ENCODE results near the gene ZNF32. TPM values are rescaled to one million over a fixed set of nuclear protein-coding genes. Genes with fewer than 3 reads are reported as not detected.

The ZNF32 gene
- total and polyA plus RNA-seq, 2 of the 8 experiments (the other 6 are each of a cell fraction or from before 2014, with no cell fraction given), result 17.2 to 22.5 TPM

DNA sequence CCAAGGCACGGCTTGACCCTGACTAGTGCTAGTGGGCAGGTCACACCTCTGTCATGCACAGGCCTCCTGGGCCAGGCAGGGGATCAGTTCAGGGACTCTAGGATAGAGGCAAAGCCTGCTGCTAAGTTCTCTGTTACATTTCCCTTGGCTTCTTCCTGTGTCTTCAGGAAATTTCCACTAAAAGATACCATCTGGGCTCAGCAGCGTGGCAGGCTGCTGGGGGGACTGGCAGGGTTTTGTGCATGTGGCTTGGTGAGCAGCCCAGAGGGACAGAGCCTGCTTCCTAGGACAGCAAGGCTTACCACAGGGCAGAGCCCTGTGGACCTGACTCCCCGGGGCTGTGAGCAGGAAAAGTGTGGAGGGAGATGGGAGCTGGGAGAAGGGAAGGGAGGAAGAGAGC lies 20.7 kb upstream of the ZNF32 start:
- Histone ChIP-seq H3K79me2 (ENCODE audit: control insufficient read depth in 1 of 2, insufficient read depth in 2 of 2, low read length in 2 of 2) (no peaks in the 10 kb centered on the region), H2BK5ac (ENCODE audit: low read depth, low read length) (no peak overlapping the region), H3K4me1 (replicated peaks in 1 of 4; ENCODE audit: control insufficient read depth in 3 of 4, insufficient read depth in 4 of 4, low read length in 3 of 4) (peaks cover 0 to 6% (median 0%) of the 10 kb centered on the region in 4 experiments; a peak in 1 of 7 replicates), H3K4me3 (ENCODE audit: extremely low read depth in 1 of 4, insufficient read depth in 2 of 4, low read depth in 3 of 4, low read length in 4 of 4) (no peak overlapping the region), H3K9me3 (ENCODE audit: insufficient read depth in 2 of 2, low read depth in 1 of 2, low read length in 1 of 2) (no peaks in the 10 kb centered on the region), H3K4ac (replicated peaks; ENCODE audit: insufficient read length, low read depth, low read length) (no peak overlapping the region), H3K27ac (ENCODE audit: low read depth, low read length) (no peak overlapping the region), H2BK12ac (ENCODE audit: low read depth, low read length) (no peak overlapping the region), H3K9ac (replicated peaks in 1 of 4; ENCODE audit: extremely low read depth in 1 of 4, low read depth in 3 of 4, low read length in 3 of 4) (no peak overlapping the region; a peak in 1 of 7 replicates), H4K20me1 (replicated peaks in 1 of 2; ENCODE audit: control insufficient read depth in 1 of 2, insufficient read depth in 2 of 2, low read length in 2 of 2) (no peaks in the 10 kb centered on the region), H3K23ac (ENCODE audit: insufficient read length) (no peak overlapping the region), H3K23me2 (ENCODE audit: low read depth, low read length) (no peaks in the 10 kb centered on the region; the same call in 1 of the 2 replicates), H2AFZ (ENCODE audit: low read length) (no peak overlapping the region), H4K5ac (ENCODE audit: insufficient read length, low read depth, low read length) (no peak overlapping the region), H2BK20ac (ENCODE audit: low read length) (no peak overlapping the region), H2BK15ac (ENCODE audit: low read length) (no peak overlapping the region), H2BK120ac (replicated peaks; ENCODE audit: low read depth, low read length) (no peak overlapping the region), H3K56ac (replicated peaks; ENCODE audit: insufficient read length, low read depth, low read length) (no peak overlapping the region), H3K14ac (ENCODE audit: insufficient read length) (no peak overlapping the region), H4K8ac (ENCODE audit: extremely low read depth, insufficient read depth, low read length) (no peak overlapping the region), H3K4me2 (ENCODE audit: insufficient read depth in 1 of 2, low read depth in 2 of 2, low read length in 2 of 2) (no peak overlapping the region), H3K79me1 (ENCODE audit: low read depth, low read length) (no peaks in the 10 kb centered on the region), H4K91ac (replicated peaks; ENCODE audit: insufficient read length, low read length) (no peak overlapping the region), H3K18ac (ENCODE audit: extremely low read depth, low read length) (no peak overlapping the region), H2AK5ac (ENCODE audit: low read depth, low read length) (no peak overlapping the region), H3K27me3 (replicated peaks in 1 of 4; ENCODE audit: control insufficient read depth in 3 of 4, extremely low read depth in 1 of 4, insufficient read depth in 3 of 4, low read length in 3 of 4) (peaks cover 0 to 26% (median 3%) of the 10 kb centered on the region in 4 experiments; a peak in 5 of 7 replicates), H3K36me3 (ENCODE audit: control insufficient read depth in 2 of 4, insufficient read depth in 4 of 4, low read length in 3 of 4) (no peaks in the 10 kb centered on the region)
- no peak for DNase-seq (ENCODE audit: low read depth in 1 of 2, low spot score in 2 of 2)
- WGBS, 2 experiments (ENCODE audit: extremely low coverage in 1 of 2, insufficient coverage in 1 of 2, insufficient read length in 1 of 2, insufficient replicate concordance in 2 of 2, low coverage in 1 of 2, low lambda C conversion rate in 2 of 2, missing lambda C conversion rate in 1 of 2), result 89% methylated on average over 3 of the region's 3 CpGs; no CpG with 5 or more reads in 1 of the 2 experiments
- FAIRE-seq, result no peak
- POLR2A ChIA-PET (ENCODE audit: partially characterized antibody), result no interaction called here
- CTCF ChIA-PET (ENCODE audit: partially characterized antibody), result interaction anchor here (1.0 to 2.7 kb wide), 5 partner anchors 13 to 1255 kb away, joined by 3 to 12 read pairs (median 10); no protein-coding TSS in a partner anchor
- TF ChIP-seq RXRA (IDR thresholded peaks at IDR 0.05; ENCODE audit: insufficient read depth, low read depth, low read length), result no peak
- no peak for TF ChIP-seq CHD2 (IDR thresholded peaks at IDR 0.05; ENCODE audit: low read length)
- no peak for TF ChIP-seq RAD21 (IDR thresholded peaks at IDR 0.05 in 1 of 2, conservative IDR thresholded peaks at IDR 0.05 in 1 of 2; ENCODE audit: low read depth in 2 of 2, low read length in 2 of 2)
- TF ChIP-seq SIN3A (conservative IDR thresholded peaks at IDR 0.05 in 1 of 2, IDR thresholded peaks at IDR 0.05 in 1 of 2; ENCODE audit: low read depth in 1 of 2, low read length in 2 of 2), result no peak
- no peak for TF ChIP-seq BCL11A (IDR thresholded peaks at IDR 0.05; ENCODE audit: low read depth in 2 of 2, low read length in 2 of 2)
- no peak for TF ChIP-seq NANOG (IDR thresholded peaks at IDR 0.05; ENCODE audit: insufficient read depth, low read depth, low read length, poor library complexity, severe bottlenecking)
- TF ChIP-seq RBBP5 (IDR thresholded peaks at IDR 0.05; ENCODE audit: borderline replicate concordance, low read depth, low read length), result no peak
- no peak for TF ChIP-seq SIRT6 (IDR thresholded peaks at IDR 0.05; ENCODE audit: low read length)
- TF ChIP-seq BACH1 (IDR thresholded peaks at IDR 0.05; ENCODE audit: low read length), result no peak
- TF ChIP-seq, protein P1, sequence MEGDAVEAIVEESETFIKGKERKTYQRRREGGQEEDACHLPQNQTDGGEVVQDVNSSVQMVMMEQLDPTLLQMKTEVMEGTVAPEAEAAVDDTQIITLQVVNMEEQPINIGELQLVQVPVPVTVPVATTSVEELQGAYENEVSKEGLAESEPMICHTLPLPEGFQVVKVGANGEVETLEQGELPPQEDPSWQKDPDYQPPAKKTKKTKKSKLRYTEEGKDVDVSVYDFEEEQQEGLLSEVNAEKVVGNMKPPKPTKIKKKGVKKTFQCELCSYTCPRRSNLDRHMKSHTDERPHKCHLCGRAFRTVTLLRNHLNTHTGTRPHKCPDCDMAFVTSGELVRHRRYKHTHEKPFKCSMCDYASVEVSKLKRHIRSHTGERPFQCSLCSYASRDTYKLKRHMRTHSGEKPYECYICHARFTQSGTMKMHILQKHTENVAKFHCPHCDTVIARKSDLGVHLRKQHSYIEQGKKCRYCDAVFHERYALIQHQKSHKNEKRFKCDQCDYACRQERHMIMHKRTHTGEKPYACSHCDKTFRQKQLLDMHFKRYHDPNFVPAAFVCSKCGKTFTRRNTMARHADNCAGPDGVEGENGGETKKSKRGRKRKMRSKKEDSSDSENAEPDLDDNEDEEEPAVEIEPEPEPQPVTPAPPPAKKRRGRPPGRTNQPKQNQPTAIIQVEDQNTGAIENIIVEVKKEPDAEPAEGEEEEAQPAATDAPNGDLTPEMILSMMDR (IDR thresholded peaks at IDR 0.05; ENCODE audit: control extremely low read depth in 1 of 3, insufficient read depth in 1 of 3, low read depth in 1 of 3, low read length in 3 of 3), result no peak
- TF ChIP-seq ASH2L (IDR thresholded peaks at IDR 0.05; ENCODE audit: low read length), result no peak
